Naive thymus-derived CD8-positive, alpha-beta T cell (primary cell): ENCODE measurements around the gene SLC6A6. TPM values are rescaled to one million over a fixed set of nuclear protein-coding genes. Genes with fewer than 3 reads are reported as not detected.

Experiments used
- ATAC-seq, 2 donors: fragments of 150-1000 bp; cut with Tn5 transposase in 1 of 2; sonication (Bioruptor Pico), chemical (Tn5 transposase) in 1 of 2; 1 replicate in 1 of 2; 2 replicates in 1 of 2; pipeline ENCODE4 v1.10.0; 2021; ENCODE audit warnings: mild to moderate bottlenecking in 2 of 2, moderate library complexity in 2 of 2
- POLR2A ChIA-PET: fragments of 350-600 bp; sonication (Branson Sonifier 250); formaldehyde crosslinking; loops from one replicate; lab custom pipeline; 2021; ENCODE audit warnings: antibody characterized with exemption; lab: Charles Lee
- DNase-seq, 10 donors: peaks; one replicate each; pipeline versions ENCODE4 v3.0.0 to v3.0.0-alpha.2; 2020 to 2022
- H3K27ac Mint-ChIP-seq, 10 donors: one replicate each; pipeline ENCODE4 v1.8.0; 2020 to 2022; ENCODE audit warnings: mild to moderate bottlenecking in 10 of 10, mixed read lengths in 10 of 10, moderate library complexity in 4 of 10, inconsistent platforms in 1 of 10
- H3K27me3 Mint-ChIP-seq, 5 donors: one replicate each; pipeline ENCODE4 v1.8.0; 2021 to 2022; ENCODE audit warnings: mixed read lengths in 5 of 5
- H3K36me3 Mint-ChIP-seq, 3 donors: one replicate each; pipeline ENCODE4 v1.8.0; 2020 to 2022; ENCODE audit warnings: mixed read lengths in 3 of 3, mild to moderate bottlenecking in 2 of 3, inconsistent platforms in 1 of 3
- H3K4me1 Mint-ChIP-seq, 4 donors: one replicate each; pipeline ENCODE4 v1.8.0; 2021 to 2022; ENCODE audit warnings: mixed read lengths in 4 of 4
- H3K4me3 Mint-ChIP-seq, 10 donors: one replicate each; pipeline ENCODE4 v1.8.0; 2020 to 2022; ENCODE audit warnings: mild to moderate bottlenecking in 10 of 10, mixed read lengths in 10 of 10, moderate library complexity in 6 of 10, inconsistent platforms in 1 of 10
- H3K9me3 Mint-ChIP-seq, 9 donors: one replicate each; pipeline ENCODE4 v1.8.0; 2020 to 2022; ENCODE audit warnings: mixed read lengths in 9 of 9, mild to moderate bottlenecking in 3 of 9, inconsistent platforms in 1 of 9, moderate library complexity in 1 of 9
- polyA plus RNA-seq, 3 donors: library from polyadenylated mRNA; unstranded; fragments of 300-500 nt; fragmentation: Illumina TruSeq; gene quantifications; one replicate each; pipeline ENCODE4 v1.2.3, GENCODE V29; 2021
- total RNA-seq, 8 experiments: library from RNA in 2 of 8; stranded (reverse) in 2 of 8; gene quantifications; one replicate each; pipeline ENCODE4 v1.2.3 and lab custom pipeline; 2021 to 2026

Gene SLC6A6
- total and polyA plus RNA-seq, 5 experiments from 2014 or later = 2.1 to 43.7 (median 5.0) TPM

- Mint-ChIP-seq H3K9me3 (no peaks in the 10 kb centered on the region), H3K4me1 (peaks cover 8 to 35% (median 15%) of the 10 kb centered on the region in 4 donors), H3K36me3 (peaks cover 0 to 45% (median 9%) of the 10 kb centered on the region in 3 donors), H3K27me3 (no peaks in the 10 kb centered on the region), H3K27ac (peak overlapping the region in 6 of 10 donors; percentile 0 to 65 (median 8)), H3K4me3 (no peak overlapping the region)
- POLR2A ChIA-PET = interaction anchor here (0.7 kb wide), 1 partner anchor 12 kb away, joined by 3 read pairs; the partner anchor contains the start of gene SLC6A6
- ATAC-seq (no peak), DNase-seq (no peak)
These were observed 12.5 kb downstream of the SLC6A6 start for GRCh38 chr3:14414846-14415464.

- Mint-ChIP-seq H3K27me3 (no peaks in the 10 kb centered on the region), H3K27ac (peak overlapping the region in 1 of 10 donors; percentile 57), H3K36me3 (peaks cover 0 to 45% (median 9%) of the 10 kb centered on the region in 3 donors), H3K4me3 (no peak overlapping the region), H3K9me3 (no peaks in the 10 kb centered on the region), H3K4me1 (peaks cover 8 to 29% (median 14%) of the 10 kb centered on the region in 4 donors)
- POLR2A ChIA-PET = interaction anchor here (0.7 kb wide), 1 partner anchor 13 kb away, joined by 3 read pairs; the partner anchor contains the start of gene SLC6A6
- ATAC-seq (no peak), DNase-seq (no peak)
These were observed 13.1 kb downstream of the SLC6A6 start for GRCh38 chr3:14415501-14415900.

GRCh38 chr3:14416453-14416852, 14.0 kb downstream of the SLC6A6 start:
- H3K9me3 Mint-ChIP-seq = no peaks in the 10 kb centered on the region
- H3K27me3 Mint-ChIP-seq = no peaks in the 10 kb centered on the region
- peaks cover 5 to 24% (median 9%) of the 10 kb centered on the region in 4 donors for H3K4me1 Mint-ChIP-seq
- ATAC-seq (no peak), DNase-seq (no peak)
- H3K27ac Mint-ChIP-seq = peak overlapping the region in 1 of 10 donors; percentile 69
- H3K4me3 Mint-ChIP-seq = no peak overlapping the region
- POLR2A ChIA-PET = interaction anchor here (0.8 kb wide), 1 partner anchor 14 kb away, joined by 3 read pairs; the partner anchor contains the start of gene SLC6A6
- H3K36me3 Mint-ChIP-seq = peaks cover 0 to 47% (median 5%) of the 10 kb centered on the region in 3 donors

GRCh38 chr3:14418296-14419250, 16.2 kb downstream of the SLC6A6 start:
- Mint-ChIP-seq H3K9me3 (no peaks in the 10 kb centered on the region), H3K27ac (peak overlapping the region in 4 of 10 donors; percentile 15 to 56 (median 29)), H3K27me3 (no peaks in the 10 kb centered on the region), H3K36me3 (peaks cover 0 to 47% (median 2%) of the 10 kb centered on the region in 3 donors), H3K4me3 (no peak overlapping the region), H3K4me1 (peaks cover 11 to 34% (median 16%) of the 10 kb centered on the region in 4 donors)
- POLR2A ChIA-PET = no interaction called here
- no peak for DNase-seq
- ATAC-seq = no peak

- POLR2A ChIA-PET = interaction anchor here (1.4 kb wide), 2 partner anchors 17 to 20 kb away, joined by 3 to 4 read pairs; partner anchors contain the start of gene SLC6A6
- DNase-seq = no peak
These were observed 19.9 kb downstream of the SLC6A6 start for GRCh38 chr3:14422016-14422963.

GRCh38 chr3:14423197-14423743, 20.9 kb downstream of the SLC6A6 start:
- POLR2A ChIA-PET = interaction anchor here (1.4 kb wide), 2 partner anchors 18 to 21 kb away, joined by 3 to 4 read pairs; partner anchors contain the start of gene SLC6A6
- Mint-ChIP-seq H3K36me3 (peaks cover 0 to 17% (median 2%) of the 10 kb centered on the region in 3 donors), H3K4me3 (peak overlapping the region in 3 of 10 donors; percentile 18 to 62 (median 62)), H3K9me3 (no peaks in the 10 kb centered on the region), H3K27me3 (no peaks in the 10 kb centered on the region), H3K4me1 (peaks cover 38 to 73% (median 59%) of the 10 kb centered on the region in 4 donors), H3K27ac (peak overlapping the region; percentile 21 to 99 (median 87))
- DNase-seq = no peak
- ATAC-seq = no peak

More at GRCh38 chr3:14422016-14422963, 19.9 kb downstream of the SLC6A6 start:
- no peaks in the 10 kb centered on the region for H3K27me3 Mint-ChIP-seq
- peak overlapping the region in 7 of 10 donors; percentile 12 to 99 (median 65) for H3K27ac Mint-ChIP-seq
- H3K9me3 Mint-ChIP-seq = no peaks in the 10 kb centered on the region
- ATAC-seq = no peak
- peaks cover 30 to 63% (median 50%) of the 10 kb centered on the region in 4 donors for H3K4me1 Mint-ChIP-seq
- H3K36me3 Mint-ChIP-seq = peaks cover 0 to 27% (median 2%) of the 10 kb centered on the region in 3 donors
- H3K4me3 Mint-ChIP-seq = no peak overlapping the region

- H3K27me3 Mint-ChIP-seq = no peaks in the 10 kb centered on the region
- peaks cover 42 to 76% (median 66%) of the 10 kb centered on the region in 4 donors for H3K4me1 Mint-ChIP-seq
- DNase-seq (no peak), ATAC-seq (no peak)
- peak overlapping the region; percentile 39 to 99 (median 87) for H3K27ac Mint-ChIP-seq
- H3K36me3 Mint-ChIP-seq = peaks cover 0 to 10% (median 0%) of the 10 kb centered on the region in 3 donors
- peak overlapping the region in 9 of 10 donors; percentile 31 to 80 (median 62) for H3K4me3 Mint-ChIP-seq
- no peaks in the 10 kb centered on the region for H3K9me3 Mint-ChIP-seq
- POLR2A ChIA-PET = interaction anchor here (0.7 to 1.5 kb wide), 3 partner anchors 10 to 21 kb away, joined by 3 to 7 read pairs (median 5); partner anchors contain the start of gene SLC6A6
These were observed 21.6 kb downstream of the SLC6A6 start for GRCh38 chr3:14423963-14424362.

- peak in 4 of 10 donors; percentile 23 to 56 (median 28) for DNase-seq
These were observed 22.5 kb downstream of the SLC6A6 start for GRCh38 chr3:14424711-14425580.

GRCh38 chr3:14425581-14426304, 23.3 kb downstream of the SLC6A6 start:
- ATAC-seq = peak; percentile 67 to 70
- peak in 8 of 10 donors; percentile 23 to 43 (median 35) for DNase-seq
- no peaks in the 10 kb centered on the region for H3K27me3 Mint-ChIP-seq

More at GRCh38 chr3:14424711-14425580, 22.5 kb downstream of the SLC6A6 start:
- Mint-ChIP-seq H3K4me1 (peaks cover 45 to 83% (median 76%) of the 10 kb centered on the region in 4 donors), H3K9me3 (no peaks in the 10 kb centered on the region), H3K27ac (peak overlapping the region; percentile 74 to 99 (median 86)), H3K27me3 (no peaks in the 10 kb centered on the region), H3K4me3 (peak overlapping the region; percentile 32 to 80 (median 66)), H3K36me3 (peaks cover 0 to 7% (median 0%) of the 10 kb centered on the region in 3 donors)
- ATAC-seq = peak; percentile 42 to 51
- POLR2A ChIA-PET = interaction anchor here (0.7 to 1.5 kb wide), 3 partner anchors 9 to 22 kb away, joined by 3 to 7 read pairs (median 5); partner anchors contain the start of gene SLC6A6

More at GRCh38 chr3:14425581-14426304, 23.3 kb downstream of the SLC6A6 start:
- peaks cover 0 to 6% (median 0%) of the 10 kb centered on the region in 3 donors for H3K36me3 Mint-ChIP-seq
- H3K9me3 Mint-ChIP-seq = no peaks in the 10 kb centered on the region
- POLR2A ChIA-PET = interaction anchor here (1.5 kb wide), 1 partner anchor 23 kb away, joined by 7 read pairs; the partner anchor contains the start of gene SLC6A6
- H3K27ac Mint-ChIP-seq = peak overlapping the region; percentile 74 to 99 (median 91)
- peaks cover 48 to 89% (median 83%) of the 10 kb centered on the region in 4 donors for H3K4me1 Mint-ChIP-seq
- H3K4me3 Mint-ChIP-seq = peak overlapping the region; percentile 62 to 80 (median 72)
